Suprapubic skin (tissue), 3 donors: ENCODE data around the gene CHRNB1.

Experiments
- CTCF ChIP-seq, 2 donors: fragments of 200-600 bp in 1 of 2; fragments of 450-650 bp in 1 of 2; sonication (generic) in 1 of 2; IDR thresholded peaks; one replicate each; pipeline ENCODE4 v1.5.1; 2016 to 2019; ENCODE audit warnings: antibody characterized with exemption in 2 of 2, mild to moderate bottlenecking in 1 of 2, moderate library complexity in 1 of 2
- EP300 ChIP-seq: sonication (generic); formaldehyde crosslinking; IDR thresholded peaks from one replicate; pipeline ENCODE4 v1.6.1; 2017; ENCODE audit warnings: antibody characterized with exemption
- POLR2A ChIP-seq, 2 donors: fragments of 450-650 bp; IDR thresholded peaks; one replicate each; pipeline ENCODE4 v1.6.1; 2017; ENCODE audit warnings: antibody characterized with exemption in 2 of 2, mild to moderate bottlenecking in 2 of 2, moderate library complexity in 2 of 2

- TF ChIP-seq EP300, result no peak
- no peak for TF ChIP-seq POLR2A (IDR thresholded peaks at IDR 0.05)
- no peak for TF ChIP-seq CTCF (IDR thresholded peaks at IDR 0.05)
These were observed 20.9 kb downstream of the CHRNB1 start for GRCh38 chr17:7465597-7466275.
